Cardiac fibroblast (primary cell): ENCODE results near the gene SMC3.

Experiments
- DNase-seq, 2 donors: peaks; one replicate each; pipeline versions ENCODE4 v3.0.0 to v3.0.0-alpha.2; 2010; ENCODE audit warnings: low read depth in 2 of 2
- H3K4me3 ChIP-seq, 2 donors: replicated peaks in 1 of 2; 1 replicate in 1 of 2; 2 replicates in 1 of 2; pipeline ENCODE4 v1.5.1; 2011; ENCODE audit warnings: low read depth in 2 of 2, low read length in 2 of 2, mild to moderate bottlenecking in 2 of 2, moderate library complexity in 1 of 2
- CTCF ChIP-seq: IDR thresholded peaks from one replicate; pipeline ENCODE4 v1.5.1; 2011; ENCODE audit warnings: low read depth, mild to moderate bottlenecking, low read length, inconsistent platforms

SMC3 gene

GRCh38 chr10:110533149-110533548 lies 34.3 kb upstream of the SMC3 start:
- peak in 1 of 2 donors; percentile 30 for DNase-seq
- TF ChIP-seq CTCF, result no peak
- H3K4me3 ChIP-seq, result no peak overlapping the region

- TF ChIP-seq CTCF, result no peak
- DNase-seq, result no peak
These were observed 32.9 kb upstream of the SMC3 start for GRCh38 chr10:110534571-110534970.

GRCh38 chr10:110535958-110536891 lies 31.3 kb upstream of the SMC3 start:
- TF ChIP-seq CTCF, result peak; percentile 21
- peak; percentile 53 to 89 for DNase-seq
- H3K4me3 ChIP-seq, result no peak overlapping the region

More at GRCh38 chr10:110534571-110534970, 32.9 kb upstream of the SMC3 start:
- no peak overlapping the region for H3K4me3 ChIP-seq

GRCh38 chr10:110539091-110539490 lies 28.4 kb upstream of the SMC3 start:
- DNase-seq, result no peak
- no peak for TF ChIP-seq CTCF

GRCh38 chr10:110540031-110540430 lies 27.5 kb upstream of the SMC3 start:
- H3K4me3 ChIP-seq, result no peak overlapping the region
- DNase-seq, result no peak
- no peak for TF ChIP-seq CTCF

More at GRCh38 chr10:110539091-110539490, 28.4 kb upstream of the SMC3 start:
- H3K4me3 ChIP-seq, result no peak overlapping the region

GRCh38 chr10:110544958-110545537 lies 22.4 kb upstream of the SMC3 start:
- peak in 1 of 2 donors; percentile 62 for DNase-seq
- TF ChIP-seq CTCF, result no peak
- no peak overlapping the region for H3K4me3 ChIP-seq
